Nephron progenitor cell (in vitro differentiated cells): Measurements from ENCODE around the gene SDCBP2.

ENCODE experiments used
- DNase-seq: peaks from one replicate; pipeline ENCODE4 v3.0.0; 2021
- H3K27ac Mint-ChIP-seq: 2 replicates; pipeline ENCODE4 v1.8.0; 2021; ENCODE audit warnings: mild to moderate bottlenecking, moderate library complexity, mixed read lengths
- H3K27me3 Mint-ChIP-seq: 2 replicates; pipeline ENCODE4 v1.8.0; 2021; ENCODE audit warnings: mild to moderate bottlenecking, low read depth, mixed read lengths; ENCODE audit not compliant: poor library complexity
- H3K36me3 Mint-ChIP-seq: 2 replicates; pipeline ENCODE4 v1.8.0; 2021; ENCODE audit warnings: low read depth, mixed read lengths
- H3K4me1 Mint-ChIP-seq: 2 replicates; pipeline ENCODE4 v1.8.0; 2021; ENCODE audit warnings: mixed read lengths
- H3K4me3 Mint-ChIP-seq: 2 replicates; pipeline ENCODE4 v1.8.0; 2021; ENCODE audit warnings: mild to moderate bottlenecking, moderate library complexity, mixed read lengths
- H3K9me3 Mint-ChIP-seq: 2 replicates; pipeline ENCODE4 v1.8.0; 2021; ENCODE audit warnings: mild to moderate bottlenecking, moderate library complexity, mixed read lengths
- CTCF ChIP-seq: fragments of 200-600 bp; sonication (generic); IDR thresholded peaks from 2 replicates; pipeline ENCODE4 v1.5.0; 2021; ENCODE audit warnings: antibody characterized with exemption

The SDCBP2 gene

GRCh38 chr20:1291191-1291741, 37.7 kb downstream of the SDCBP2 start:
- Mint-ChIP-seq H3K27me3 (peaks cover 11% of the 10 kb centered on the region), H3K9me3 (no peaks in the 10 kb centered on the region), H3K27ac (no peak overlapping the region), H3K4me3 (no peak overlapping the region), H3K4me1 (peaks cover 4% of the 10 kb centered on the region), H3K36me3 (no peaks in the 10 kb centered on the region)
- no peak for TF ChIP-seq CTCF
- no peak for DNase-seq

- Mint-ChIP-seq H3K36me3 (no peaks in the 10 kb centered on the region), H3K9me3 (no peaks in the 10 kb centered on the region), H3K4me1 (peaks cover 21% of the 10 kb centered on the region), H3K27me3 (peaks cover 12% of the 10 kb centered on the region), H3K4me3 (no peak overlapping the region), H3K27ac (no peak overlapping the region)
- TF ChIP-seq CTCF, result no peak
- DNase-seq, result no peak
These were observed 41.0 kb downstream of the SDCBP2 start for GRCh38 chr20:1287787-1288569.

- H3K27ac Mint-ChIP-seq, result no peak overlapping the region
- H3K9me3 Mint-ChIP-seq, result no peaks in the 10 kb centered on the region
- no peak for DNase-seq
- TF ChIP-seq CTCF, result no peak
- H3K36me3 Mint-ChIP-seq, result no peaks in the 10 kb centered on the region
- no peak overlapping the region for H3K4me3 Mint-ChIP-seq
- peaks cover 22% of the 10 kb centered on the region for H3K4me1 Mint-ChIP-seq
- peaks cover 9% of the 10 kb centered on the region for H3K27me3 Mint-ChIP-seq
These were observed 41.6 kb downstream of the SDCBP2 start for GRCh38 chr20:1287306-1287705.

- Mint-ChIP-seq H3K27ac (peak overlapping the region; percentile 37), H3K4me1 (peaks cover 22% of the 10 kb centered on the region), H3K27me3 (peaks cover 12% of the 10 kb centered on the region), H3K36me3 (no peaks in the 10 kb centered on the region), H3K4me3 (no peak overlapping the region), H3K9me3 (no peaks in the 10 kb centered on the region)
- DNase-seq, result no peak
- TF ChIP-seq CTCF, result no peak
These were observed 42.5 kb downstream of the SDCBP2 start for GRCh38 chr20:1286267-1287024.

GRCh38 chr20:1283522-1284510, 45.1 kb downstream of the SDCBP2 start:
- TF ChIP-seq CTCF, result no peak
- Mint-ChIP-seq H3K4me3 (no peak overlapping the region), H3K27ac (no peak overlapping the region), H3K9me3 (no peaks in the 10 kb centered on the region), H3K27me3 (peaks cover 19% of the 10 kb centered on the region), H3K4me1 (peaks cover 22% of the 10 kb centered on the region), H3K36me3 (no peaks in the 10 kb centered on the region)
- no peak for DNase-seq
